Measurements from ENCODE around the gene CACNA1D. TPM values are rescaled to one million over a fixed set of nuclear protein-coding genes. Genes with fewer than 3 reads are reported as not detected.

The CACNA1D gene
- total RNA-seq, 1 experiment from 2014 or later = not detected

- H3K27me3 ChIP-seq (replicated peaks; ENCODE audit: insufficient read depth, low read depth, low read length, poor library complexity) = no peaks in the 10 kb centered on the region
- POLR2A ChIA-PET (ENCODE audit: low non-redundant PET) = no interaction called here
- TF ChIP-seq CTCF (conservative IDR thresholded peaks at IDR 0.05; ENCODE audit: low read depth, low read length) (no peak), EZH2 (IDR thresholded peaks at IDR 0.05; ENCODE audit: borderline replicate concordance, low read depth, low read length, poor library complexity, severe bottlenecking) (no peak)
- H3K4me3 ChIP-seq (ENCODE audit: low read depth, low read length, poor library complexity, severe bottlenecking) = no peak overlapping the region
- H3K4me1 ChIP-seq (ENCODE audit: insufficient read depth, low read length, poor library complexity, severe bottlenecking) = no peaks in the 10 kb centered on the region
- DNase-seq (ENCODE audit: low spot score) = no peak
- intact Hi-C loops (cut with micrococcal nuclease; ENCODE audit: unreplicated experiment) = no loop called here
- no peak overlapping the region for H3K27ac ChIP-seq (ENCODE audit: low read depth, low read length, poor library complexity, severe bottlenecking)
- CTCF ChIA-PET = no interaction called here
- no TSS peak for BruUV-seq (replicated peaks)
- no peaks in the 10 kb centered on the region for H3K9me3 ChIP-seq (ENCODE audit: low read depth, low read length, poor library complexity, severe bottlenecking)
- H3K36me3 ChIP-seq (ENCODE audit: insufficient read depth, low read length, poor library complexity, severe bottlenecking) = no peaks in the 10 kb centered on the region
Measured at GRCh38 chr3:53579636-53580035, 85.2 kb downstream of the CACNA1D start.

- CTCF ChIA-PET = no interaction called here
- DNase-seq (ENCODE audit: low spot score) = no peak
- POLR2A ChIA-PET (ENCODE audit: low non-redundant PET) = no interaction called here
- intact Hi-C loops (cut with micrococcal nuclease; ENCODE audit: unreplicated experiment) = no loop called here
- H3K27ac ChIP-seq (ENCODE audit: low read depth, low read length, poor library complexity, severe bottlenecking) = no peak overlapping the region
- BruUV-seq (replicated peaks) = no TSS peak
- H3K27me3 ChIP-seq (replicated peaks; ENCODE audit: insufficient read depth, low read depth, low read length, poor library complexity) = no peaks in the 10 kb centered on the region
- H3K4me1 ChIP-seq (ENCODE audit: insufficient read depth, low read length, poor library complexity, severe bottlenecking) = no peaks in the 10 kb centered on the region
- no peak for TF ChIP-seq CTCF (conservative IDR thresholded peaks at IDR 0.05; ENCODE audit: low read depth, low read length)
- TF ChIP-seq EZH2 (IDR thresholded peaks at IDR 0.05; ENCODE audit: borderline replicate concordance, low read depth, low read length, poor library complexity, severe bottlenecking) = no peak
- H3K4me3 ChIP-seq (ENCODE audit: low read depth, low read length, poor library complexity, severe bottlenecking) = no peak overlapping the region
- H3K9me3 ChIP-seq (ENCODE audit: low read depth, low read length, poor library complexity, severe bottlenecking) = no peaks in the 10 kb centered on the region
- no peaks in the 10 kb centered on the region for H3K36me3 ChIP-seq (ENCODE audit: insufficient read depth, low read length, poor library complexity, severe bottlenecking)
Measured at GRCh38 chr3:53581671-53582070, 87.3 kb downstream of the CACNA1D start.

- Histone ChIP-seq H3K4me1 (ENCODE audit: insufficient read depth, low read length, poor library complexity, severe bottlenecking) (no peaks in the 10 kb centered on the region), H3K36me3 (ENCODE audit: insufficient read depth, low read length, poor library complexity, severe bottlenecking) (no peaks in the 10 kb centered on the region), H3K27me3 (replicated peaks; ENCODE audit: insufficient read depth, low read depth, low read length, poor library complexity) (no peaks in the 10 kb centered on the region), H3K9me3 (ENCODE audit: low read depth, low read length, poor library complexity, severe bottlenecking) (no peaks in the 10 kb centered on the region), H3K4me3 (ENCODE audit: low read depth, low read length, poor library complexity, severe bottlenecking) (no peak overlapping the region), H3K27ac (ENCODE audit: low read depth, low read length, poor library complexity, severe bottlenecking) (no peak overlapping the region)
- no TSS peak for BruUV-seq (replicated peaks)
- TF ChIP-seq CTCF (conservative IDR thresholded peaks at IDR 0.05; ENCODE audit: low read depth, low read length) (no peak), EZH2 (IDR thresholded peaks at IDR 0.05; ENCODE audit: borderline replicate concordance, low read depth, low read length, poor library complexity, severe bottlenecking) (no peak)
- ChIA-PET POLR2A (ENCODE audit: low non-redundant PET) (no interaction called here), CTCF (no interaction called here)
- intact Hi-C loops (cut with micrococcal nuclease; ENCODE audit: unreplicated experiment) = no loop called here
- DNase-seq (ENCODE audit: low spot score) = no peak
Measured at GRCh38 chr3:53583161-53583690, 88.8 kb downstream of the CACNA1D start.

Data from A673 (cell line).